GM12878 (cell line): ENCODE measurements around the gene NPAS3.

ENCODE experiments used
- EP300 ChIP-seq, 2 experiments: fragments of 150-350 bp in 1 of 2; IDR thresholded peaks; 2 replicates each; pipeline ENCODE4 v1.6.1; 2011 to 2012; ENCODE audit warnings: low read depth in 2 of 2, low read length in 2 of 2, borderline replicate concordance in 1 of 2, improper control_type of control experiment in 1 of 2, inconsistent platforms in 1 of 2; ENCODE audit not compliant: control insufficient read depth in 1 of 2
- JUND ChIP-seq: IDR thresholded peaks from 2 replicates; pipeline ENCODE4 v1.6.1; 2012; ENCODE audit warnings: low read depth, mild to moderate bottlenecking, low read length, improper control_type of control experiment, moderate library complexity
- POLR2A ChIP-seq: IDR thresholded peaks from 2 replicates; pipeline ENCODE4 v1.6.1; 2011; ENCODE audit warnings: low read depth, mild to moderate bottlenecking, low read length
- TAF1 ChIP-seq: IDR thresholded peaks from 2 replicates; pipeline ENCODE4 v1.6.1; 2011; ENCODE audit warnings: mild to moderate bottlenecking, low read depth, low read length, borderline replicate concordance
- YY1 ChIP-seq: IDR thresholded peaks from 2 replicates; pipeline ENCODE4 v1.6.1; 2011; ENCODE audit warnings: low read depth, mild to moderate bottlenecking, low read length
- ZZZ3 ChIP-seq: IDR thresholded peaks from 2 replicates; pipeline ENCODE4 v1.6.1; 2011; ENCODE audit warnings: low read depth; ENCODE audit not compliant: control insufficient read depth, insufficient read length
- TF ChIP-seq, protein P1 (sequence below): fragments of 450-650 bp; IDR thresholded peaks from 2 replicates; pipeline ENCODE4 v1.6.1; 2017; ENCODE audit warnings: mild to moderate bottlenecking, moderate library complexity

DNA sequence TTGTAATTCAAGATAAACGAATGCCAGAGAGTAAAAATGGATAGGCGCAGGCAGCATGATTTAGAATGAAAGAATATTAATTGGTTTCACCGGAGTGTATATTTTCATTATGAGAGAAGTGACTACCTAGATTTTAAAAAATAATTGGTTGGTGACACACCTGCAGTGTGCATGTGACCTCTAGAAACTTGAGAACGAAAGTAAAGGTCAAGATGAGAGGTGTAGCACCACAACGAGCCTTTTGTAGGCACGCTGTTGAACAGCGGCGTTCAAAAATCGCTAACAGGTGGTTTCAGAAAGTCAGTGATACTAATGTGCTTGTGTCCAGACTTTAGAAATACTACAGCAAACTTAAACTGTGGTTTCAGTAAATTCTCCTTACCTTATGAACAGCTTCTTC, 123.8 kb downstream of the NPAS3 start:
- TF ChIP-seq JUND (no peak), POLR2A (no peak), ZZZ3 (no peak), EP300 (IDR thresholded peaks at IDR 0.05; ENCODE audit: borderline replicate concordance in 1 of 2, control insufficient read depth in 1 of 2, low read depth in 2 of 2, low read length in 2 of 2) (no peak), TAF1 (no peak), YY1 (no peak)
- TF ChIP-seq, protein P1, sequence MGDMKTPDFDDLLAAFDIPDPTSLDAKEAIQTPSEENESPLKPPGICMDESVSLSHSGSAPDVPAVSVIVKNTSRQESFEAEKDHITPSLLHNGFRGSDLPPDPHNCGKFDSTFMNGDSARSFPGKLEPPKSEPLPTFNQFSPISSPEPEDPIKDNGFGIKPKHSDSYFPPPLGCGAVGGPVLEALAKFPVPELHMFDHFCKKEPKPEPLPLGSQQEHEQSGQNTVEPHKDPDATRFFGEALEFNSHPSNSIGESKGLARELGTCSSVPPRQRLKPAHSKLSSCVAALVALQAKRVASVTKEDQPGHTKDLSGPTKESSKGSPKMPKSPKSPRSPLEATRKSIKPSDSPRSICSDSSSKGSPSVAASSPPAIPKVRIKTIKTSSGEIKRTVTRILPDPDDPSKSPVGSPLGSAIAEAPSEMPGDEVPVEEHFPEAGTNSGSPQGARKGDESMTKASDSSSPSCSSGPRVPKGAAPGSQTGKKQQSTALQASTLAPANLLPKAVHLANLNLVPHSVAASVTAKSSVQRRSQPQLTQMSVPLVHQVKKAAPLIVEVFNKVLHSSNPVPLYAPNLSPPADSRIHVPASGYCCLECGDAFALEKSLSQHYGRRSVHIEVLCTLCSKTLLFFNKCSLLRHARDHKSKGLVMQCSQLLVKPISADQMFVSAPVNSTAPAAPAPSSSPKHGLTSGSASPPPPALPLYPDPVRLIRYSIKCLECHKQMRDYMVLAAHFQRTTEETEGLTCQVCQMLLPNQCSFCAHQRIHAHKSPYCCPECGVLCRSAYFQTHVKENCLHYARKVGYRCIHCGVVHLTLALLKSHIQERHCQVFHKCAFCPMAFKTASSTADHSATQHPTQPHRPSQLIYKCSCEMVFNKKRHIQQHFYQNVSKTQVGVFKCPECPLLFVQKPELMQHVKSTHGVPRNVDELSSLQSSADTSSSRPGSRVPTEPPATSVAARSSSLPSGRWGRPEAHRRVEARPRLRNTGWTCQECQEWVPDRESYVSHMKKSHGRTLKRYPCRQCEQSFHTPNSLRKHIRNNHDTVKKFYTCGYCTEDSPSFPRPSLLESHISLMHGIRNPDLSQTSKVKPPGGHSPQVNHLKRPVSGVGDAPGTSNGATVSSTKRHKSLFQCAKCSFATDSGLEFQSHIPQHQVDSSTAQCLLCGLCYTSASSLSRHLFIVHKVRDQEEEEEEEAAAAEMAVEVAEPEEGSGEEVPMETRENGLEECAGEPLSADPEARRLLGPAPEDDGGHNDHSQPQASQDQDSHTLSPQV = no peak
